ENCODE results near the gene TDP1.

DNA sequence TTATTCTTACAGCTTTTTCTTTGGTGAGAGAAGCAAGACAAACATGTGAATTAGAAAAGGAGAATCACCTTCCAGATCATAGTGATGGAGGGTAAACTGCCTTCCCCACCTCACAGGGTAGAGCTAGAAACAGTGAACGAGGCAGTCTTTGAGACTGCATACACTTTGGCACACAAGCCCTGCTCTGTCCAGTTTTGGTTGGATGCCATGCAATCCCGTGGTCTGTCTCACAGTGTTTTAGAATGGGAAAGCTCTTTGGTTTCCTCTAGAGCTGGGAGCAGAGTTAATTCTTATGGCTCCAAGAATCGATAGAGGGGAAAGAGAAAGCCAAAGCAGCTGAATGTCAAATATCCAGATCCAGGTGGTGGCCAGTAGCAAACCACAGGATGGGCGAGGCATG, 21.9 kb downstream of the TDP1 start:
- TF ChIP-seq CTCF (IDR thresholded peaks at IDR 0.05) (no peak), EZH2 (IDR thresholded peaks at IDR 0.05; ENCODE audit: borderline replicate concordance, insufficient read depth, low read depth, low read length, poor library complexity, severe bottlenecking) (no peak)

All from B cell (primary cell).